Hematopoietic multipotent progenitor cell treated with erythropoietin and hydrocortisone succinate and interleukin-3 and kit ligand, for 6 days (in vitro differentiated cells): ENCODE results near the gene HOXD13.

Source experiments
- DNase-seq: peaks from one replicate; pipeline ENCODE4 v3.0.0-alpha.2; 2015

Gene HOXD13

DNA sequence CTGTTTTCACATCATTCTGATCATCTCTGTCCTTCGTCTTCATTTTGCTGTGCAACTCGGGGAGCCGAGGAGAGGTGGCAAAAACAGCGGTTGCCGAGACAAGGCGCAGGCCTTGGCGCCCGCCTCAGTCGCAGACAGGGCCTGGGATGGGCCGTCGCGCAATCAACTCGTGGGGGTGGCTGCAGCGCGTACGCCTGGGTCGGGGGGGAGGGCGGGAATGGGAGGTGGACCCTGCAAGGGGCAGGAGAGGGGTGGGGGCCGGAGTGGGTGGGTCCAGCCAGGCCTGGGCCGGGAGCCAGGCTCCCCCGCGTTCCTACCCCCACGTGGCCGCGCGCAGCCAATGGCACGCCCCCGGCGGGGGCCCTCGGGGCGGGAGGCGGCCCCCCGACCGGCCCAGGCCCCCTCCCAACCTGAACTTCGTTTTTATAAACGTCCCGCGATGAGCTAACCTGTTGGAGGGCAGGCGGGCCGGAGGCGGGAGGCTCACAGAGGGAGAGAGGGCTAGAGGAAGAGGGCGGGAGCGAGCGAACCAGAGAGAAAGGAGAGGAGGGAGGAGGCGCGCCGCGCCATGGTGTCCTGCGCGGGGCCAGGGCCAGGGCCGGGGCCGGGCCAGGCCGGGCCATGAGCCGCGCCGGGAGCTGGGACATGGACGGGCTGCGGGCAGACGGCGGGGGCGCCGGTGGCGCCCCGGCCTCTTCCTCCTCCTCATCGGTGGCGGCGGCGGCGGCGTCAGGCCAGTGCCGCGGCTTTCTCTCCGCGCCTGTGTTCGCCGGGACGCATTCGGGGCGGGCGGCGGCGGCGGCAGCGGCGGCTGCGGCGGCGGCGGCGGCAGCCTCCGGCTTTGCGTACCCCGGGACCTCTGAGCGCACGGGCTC is at the start of gene HOXD13:
Gene HOXD13 (plus strand): TSS at position 452 of the 875 bp plus-strand sequence. CDS start 170 bp downstream, at position 622.
- no peak for DNase-seq

GRCh38 chr2:176056406-176056805 is 36.1 kb upstream of the HOXD13 start:
- DNase-seq = no peak

DNA sequence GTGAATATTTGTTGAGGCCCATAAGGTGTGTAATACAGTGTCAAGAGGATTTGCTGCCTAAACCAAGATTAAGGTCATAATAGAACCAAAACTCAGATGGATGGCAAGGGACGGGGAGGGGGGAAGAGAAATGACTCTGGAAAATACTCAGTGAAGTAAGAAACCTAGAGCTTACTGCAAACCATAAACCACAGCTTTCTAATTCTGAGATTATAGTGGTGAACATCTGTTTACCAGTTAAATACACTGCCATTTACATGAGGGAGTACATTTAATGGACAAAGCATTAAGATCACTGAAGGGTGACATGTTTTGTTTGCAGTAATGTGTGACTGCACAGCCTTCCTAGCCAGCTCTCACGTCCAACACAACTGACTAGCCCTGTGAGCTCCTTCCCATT is 28.6 kb upstream of the HOXD13 start:
- no peak for DNase-seq

DNA sequence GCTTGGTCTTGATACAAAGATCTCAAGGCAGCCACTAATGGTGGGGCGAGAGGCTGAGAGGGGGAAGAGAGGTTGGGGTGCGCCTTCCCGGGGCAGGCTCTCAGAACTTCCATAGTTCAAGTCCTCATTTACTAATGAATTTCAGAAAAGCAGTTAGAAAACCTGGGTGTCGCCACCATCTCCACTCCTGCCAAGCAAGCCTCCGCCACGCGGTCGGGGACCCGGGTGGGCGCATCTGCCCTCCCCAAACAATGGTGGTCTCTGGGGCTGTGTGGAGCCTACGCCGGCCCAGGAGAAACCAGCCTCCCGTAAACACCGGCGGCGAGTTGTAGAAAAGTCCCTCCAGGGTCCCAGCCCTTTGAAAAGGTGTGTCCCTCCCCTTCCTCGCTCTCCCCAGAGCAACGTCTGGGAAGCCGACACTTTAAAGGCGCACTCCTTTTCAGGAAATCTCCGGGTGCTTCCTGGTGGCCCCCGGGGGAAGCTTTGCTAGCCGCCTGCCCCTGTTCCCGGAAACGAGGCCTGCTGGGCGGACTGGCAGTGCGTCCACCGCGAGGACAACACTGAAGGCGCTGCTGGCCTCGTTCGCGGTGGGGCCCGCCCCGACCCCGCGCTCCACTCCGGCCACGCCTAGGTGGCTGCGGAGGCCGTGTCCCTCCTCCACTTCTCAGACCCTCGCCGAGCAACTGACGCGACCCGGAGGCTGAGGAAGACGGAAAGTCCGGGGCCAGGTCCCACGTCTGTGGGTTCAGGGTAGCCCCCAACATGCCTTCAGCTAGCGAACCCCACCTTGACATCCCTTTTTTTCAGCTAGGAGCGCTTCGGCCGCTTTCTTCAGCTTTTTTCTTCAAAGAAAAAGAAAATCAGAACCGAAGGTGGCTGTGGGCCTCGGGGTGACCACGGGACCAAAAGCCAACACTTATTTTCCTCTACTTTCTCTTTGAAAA is 25.6 kb upstream of the HOXD13 start:
- DNase-seq = no peak

GRCh38 chr2:176067589-176068418 is 24.7 kb upstream of the HOXD13 start:
- DNase-seq = no peak

- DNase-seq = no peak
Observed at GRCh38 chr2:176068419-176068832, 24.1 kb upstream of the HOXD13 start.

GRCh38 chr2:176071330-176072291 is 20.9 kb upstream of the HOXD13 start:
- no peak for DNase-seq

DNA sequence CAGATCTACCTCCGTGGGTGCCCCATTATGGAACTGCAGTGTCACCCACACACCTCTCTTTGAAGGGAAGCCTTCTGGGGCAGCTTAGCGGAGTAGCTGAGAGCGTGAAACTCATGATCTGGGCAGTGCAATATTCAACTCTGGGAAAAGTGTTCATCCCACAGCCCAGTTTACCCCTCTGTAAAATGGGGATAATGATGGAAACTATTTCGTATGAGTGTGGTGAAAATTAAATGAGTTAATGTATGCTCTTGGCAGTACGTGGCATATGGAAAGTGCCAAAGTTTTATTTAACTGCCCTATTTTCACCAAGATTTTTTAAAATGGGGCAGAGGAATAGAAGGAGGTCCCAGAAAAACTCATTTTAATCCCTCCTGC is 20.2 kb upstream of the HOXD13 start:
- DNase-seq = no peak

DNA sequence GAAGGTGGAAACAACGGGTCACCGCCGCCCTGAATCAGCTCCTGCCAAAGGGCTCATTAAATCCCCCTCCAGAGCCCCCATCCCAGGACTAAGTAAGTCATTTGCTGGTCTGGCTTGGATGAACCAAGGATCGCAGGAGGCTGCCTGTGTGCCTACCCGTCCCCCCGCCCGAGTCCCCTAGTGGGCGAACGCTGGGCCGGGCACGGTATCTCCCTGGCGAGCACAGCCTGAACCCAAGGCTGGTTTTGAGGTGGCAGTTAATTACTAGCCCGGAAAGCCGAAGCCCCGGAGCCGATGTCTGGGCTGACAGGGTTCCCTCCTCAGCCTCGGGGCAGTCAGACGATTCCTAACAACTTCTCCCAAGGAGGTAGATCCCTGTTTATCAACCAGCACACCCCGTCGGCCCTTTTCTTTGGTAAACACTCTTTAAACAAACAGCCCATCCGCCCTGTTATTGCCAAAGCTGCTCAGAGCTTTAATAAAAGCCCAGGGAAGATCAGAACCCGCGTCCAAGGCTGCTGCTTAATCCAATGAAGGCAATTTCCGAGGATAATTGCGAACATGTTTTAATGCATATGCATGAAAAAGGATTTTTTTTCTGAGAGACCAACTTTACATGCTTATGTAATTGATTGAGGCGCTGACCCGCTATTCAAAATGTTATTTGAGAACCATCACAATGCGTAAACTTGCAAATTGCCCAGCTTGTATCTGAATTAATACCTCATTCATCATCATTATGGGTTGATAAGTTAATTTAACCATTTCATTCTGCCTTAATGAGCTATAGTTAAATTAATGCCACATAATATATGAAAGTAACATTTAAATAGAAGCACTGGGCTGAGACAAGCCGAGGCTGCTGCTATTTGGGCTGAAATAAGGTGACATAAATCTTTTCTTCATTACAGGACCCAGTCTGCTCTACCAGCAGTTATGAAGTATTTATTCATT is 19.3 kb upstream of the HOXD13 start:
- DNase-seq = no peak

DNA sequence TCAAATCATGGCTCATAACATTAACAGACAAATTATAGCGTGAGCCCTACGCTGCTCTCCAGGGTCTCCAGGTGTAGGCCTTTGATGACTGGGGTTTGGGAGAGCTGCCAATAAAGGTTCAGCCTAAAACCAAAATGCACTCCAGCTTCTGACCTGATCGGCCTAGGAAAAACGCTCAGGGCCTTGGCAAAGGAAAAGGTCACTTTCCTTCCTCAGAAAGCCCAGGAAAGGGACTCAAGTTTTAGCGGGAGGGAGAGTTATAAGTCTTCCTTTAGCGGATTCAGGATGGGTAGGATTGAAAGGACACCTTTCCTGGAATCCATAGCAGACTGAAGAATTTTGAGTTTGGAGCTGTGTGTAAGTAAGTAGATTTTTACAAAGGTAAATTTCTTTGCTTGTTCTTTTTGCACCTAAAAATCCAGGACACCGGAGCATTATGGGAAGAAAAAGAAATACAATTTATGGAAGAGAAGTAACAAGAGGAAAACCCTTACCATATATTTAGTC is 17.5 kb upstream of the HOXD13 start:
- DNase-seq = no peak

- DNase-seq = no peak
Observed at GRCh38 chr2:176075481-176075880, 17.0 kb upstream of the HOXD13 start.

- no peak for DNase-seq
Observed at GRCh38 chr2:176076063-176076462, 16.5 kb upstream of the HOXD13 start.

DNA sequence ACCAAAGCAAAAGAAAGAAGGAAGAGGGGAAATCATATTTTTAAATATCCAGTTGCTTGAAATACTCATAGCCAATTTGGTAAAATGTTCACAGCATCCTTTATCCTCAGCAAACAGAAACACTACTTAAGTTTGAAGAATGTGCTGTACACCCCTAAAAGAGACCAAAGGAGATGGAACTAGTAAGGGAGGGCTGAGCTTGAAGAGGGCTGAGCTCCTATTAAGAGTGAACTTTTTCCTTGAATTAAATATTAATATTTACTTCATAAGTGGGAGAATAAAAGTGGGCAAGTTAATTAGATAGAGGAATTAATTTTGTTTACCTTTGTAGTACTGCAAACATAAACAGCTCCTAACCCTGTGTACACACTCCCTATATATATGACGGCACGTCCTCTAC is 15.7 kb upstream of the HOXD13 start:
- DNase-seq = no peak

GRCh38 chr2:176078541-176079284 is 13.8 kb upstream of the HOXD13 start:
- DNase-seq = no peak

GRCh38 chr2:176079285-176079830 is 13.2 kb upstream of the HOXD13 start:
- DNase-seq = no peak

DNA sequence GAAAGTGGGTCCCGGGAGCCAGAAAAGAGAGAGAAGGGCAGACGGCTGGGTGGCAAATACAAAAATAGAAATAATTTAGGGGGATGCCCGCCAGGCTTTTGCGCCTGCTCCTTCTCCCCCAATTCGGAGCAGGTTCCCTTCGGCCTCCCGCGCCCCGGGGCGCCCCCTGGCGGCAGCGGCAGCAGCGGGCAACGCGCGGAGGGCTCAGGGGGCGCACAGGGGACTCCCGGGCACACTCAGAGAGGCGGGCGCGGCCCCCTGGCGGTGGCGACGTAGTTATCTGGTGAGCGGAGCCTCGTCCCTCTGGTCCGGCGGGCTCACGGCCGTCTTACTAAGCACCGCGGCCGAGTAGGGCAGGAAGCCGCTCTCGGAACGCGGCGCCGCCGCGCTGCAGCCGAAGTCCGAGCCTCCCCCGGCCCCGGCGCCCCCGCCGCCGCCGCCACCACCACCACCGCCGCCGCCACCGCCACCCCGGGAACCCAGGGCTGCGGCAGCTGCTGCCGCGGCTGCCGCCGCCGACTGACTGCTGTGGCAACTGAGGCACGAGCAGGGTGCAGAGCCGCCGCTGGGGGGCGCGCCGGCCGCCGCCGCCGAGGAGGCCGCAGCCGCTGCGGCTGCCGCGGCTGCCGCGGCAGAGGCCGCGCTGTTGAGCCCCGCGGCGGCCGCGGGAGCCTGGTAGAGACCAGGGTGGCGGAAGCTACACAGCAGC is 12.5 kb upstream of the HOXD13 start:
- peak; percentile 62 for DNase-seq

DNA sequence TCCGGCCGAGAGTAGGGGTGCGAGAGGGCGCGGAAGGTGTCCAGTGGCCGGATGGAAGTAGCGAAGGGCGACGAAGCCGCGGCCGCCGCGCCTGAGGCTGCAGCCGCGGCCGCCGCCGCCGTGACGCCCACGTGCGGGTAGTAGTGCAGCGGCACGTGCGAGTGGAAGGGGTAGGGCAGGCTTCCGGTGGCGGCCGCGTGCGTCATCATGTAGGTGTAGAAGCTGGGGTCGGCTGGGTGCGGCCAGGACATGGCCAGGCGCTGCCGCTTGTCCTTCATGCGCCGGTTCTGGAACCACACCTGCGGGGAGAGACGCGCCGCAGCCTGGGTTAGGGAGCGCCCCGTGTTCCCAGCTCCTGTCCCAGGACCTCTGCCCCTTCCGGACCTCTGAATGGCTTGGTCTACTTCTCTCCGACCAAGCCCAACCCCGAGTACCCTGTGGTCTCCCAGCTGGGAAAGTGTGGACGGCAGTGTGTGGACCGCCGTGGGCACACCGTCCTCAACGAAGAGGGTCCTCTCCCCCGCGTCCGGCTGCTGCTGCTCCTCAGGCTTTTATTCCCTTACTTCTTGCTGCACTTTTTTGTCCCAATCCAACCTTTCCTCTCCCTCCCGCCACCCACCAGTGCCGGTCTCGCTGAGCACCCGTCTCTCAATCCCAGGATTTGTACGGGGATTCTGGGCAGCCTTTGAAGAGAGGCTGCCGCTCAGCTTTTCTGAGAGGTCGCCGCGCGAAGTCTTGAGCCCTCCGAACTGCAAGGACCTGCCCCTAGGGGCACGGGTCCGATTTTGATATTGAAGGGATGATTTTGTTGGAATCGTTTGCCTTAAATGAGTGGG is 11.8 kb upstream of the HOXD13 start:
- DNase-seq = no peak
